Pancreas (tissue), 10 donors: ENCODE results near the gene TOP2B. TPM values are rescaled to one million over a fixed set of nuclear protein-coding genes. Genes with fewer than 3 reads are reported as not detected.

ENCODE experiments used
- ATAC-seq, 4 donors: fragments of 200-7000 bp; cut with Tn5 transposase; one replicate each; pipeline versions ENCODE4 v1.8.0 to v1.9.1; 2020; ENCODE audit warnings: mild to moderate bottlenecking in 4 of 4, moderate library complexity in 4 of 4
- DNase-seq, 6 donors: peaks; one replicate each; pipeline ENCODE4 v3.0.0-alpha.2; 2020
- FAIRE-seq: peaks from 2 replicates; lab custom pipeline; 2012; peaks lifted over from hg19 to GRCh38; lab: Jason Lieb, UNC
- H3K27ac ChIP-seq, 4 donors: fragments of 200-600 bp; sonication (generic); 1 replicate in 3 of 4; 2 replicates in 1 of 4; pipeline versions ENCODE4 v1.5.0 to v1.8.0; 2020
- H3K27me3 ChIP-seq, 4 donors: fragments of 200-600 bp; one replicate each; pipeline ENCODE4 v1.8.0; 2021
- H3K36me3 ChIP-seq, 3 donors: fragments of 200-600 bp; sonication (generic) in 1 of 3; one replicate each; pipeline versions ENCODE4 v1.5.0 to v1.8.0; 2020 to 2021
- H3K4me1 ChIP-seq, 3 donors: fragments of 200-600 bp; one replicate each; pipeline ENCODE4 v1.8.0; 2021
- H3K4me3 ChIP-seq, 4 donors: fragments of 200-600 bp; sonication (generic) in 2 of 4; one replicate each; pipeline versions ENCODE4 v1.5.0 to v1.8.0; 2020 to 2021
- H3K9me3 ChIP-seq, 4 donors: fragments of 200-600 bp; one replicate each; pipeline ENCODE4 v1.8.0; 2021
- CTCF ChIP-seq, 4 donors: fragments of 200-600 bp; sonication (generic) in 3 of 4; IDR thresholded peaks; one replicate each; pipeline versions ENCODE4 v1.5.0 to v1.8.0; 2021; ENCODE audit warnings: antibody characterized with exemption in 4 of 4
- WGBS, 2 donors: extraction: QIAGEN DNeasy Blood & Tissue Kit; methylation state at CpG; one replicate each; pipeline ENCODE4 v1.1.7; 2013; 5-methylcytosine and 5-hydroxymethylcytosine counted together
- intact Hi-C, 3 donors: fragments of 100-400 bp; cut with DNase I; formaldehyde crosslinking; loops; one replicate each; pipeline versions ENCODE4 v1.11.1 to v1.14.2; 2022
- polyA plus RNA-seq, 2 donors: library from polyadenylated mRNA; stranded (reverse); fragments of 200-250 nt; gene quantifications; one replicate each; pipeline ENCODE4 v1.2.3, GENCODE V29; 2013
- total RNA-seq, 6 donors: library from RNA; stranded (reverse); fragmentation: NEBNext Ultra II Directional in 4 of 6; extraction: Animal tissue kit (Norgen Biotek cat#: 25700) in 4 of 6; gene quantifications; one replicate each; pipeline versions ENCODE4 v1.2.1 to v1.2.4, GENCODE V29; 2021 to 2023
- donor health status: healthy with polysubstance abuse.
- donor health status: DM: no; HTN: no; CAD: no; lungs with moderate emphysema.
- donor health status: DM: no; HTN: no; CAD: no.
- donor health status: control.
- donor health status: control.
- donor health status: Bipolar disorder and iron deficiency.
- donor health status: DM: yes; HTN: yes; CAD: no.
- donor health status: DM: no; HTN: no; CAD: no.
- donor health status: DM: no; HTN: no; CAD: no.
- donor health status: DM: yes; HTN: yes; CAD: no.

The TOP2B gene
- total and polyA plus RNA-seq, 8 donors, result 17.7 to 67.7 (median 40.2) TPM

GRCh38 chr3:25584011-25584789, 80.5 kb downstream of the TOP2B start:
- Histone ChIP-seq H3K9me3 (no peaks in the 10 kb centered on the region), H3K4me1 (no peaks in the 10 kb centered on the region), H3K4me3 (no peak overlapping the region), H3K27me3 (no peaks in the 10 kb centered on the region), H3K27ac (no peak overlapping the region), H3K36me3 (no peaks in the 10 kb centered on the region)
- TF ChIP-seq CTCF (IDR thresholded peaks at IDR 0.05), result no peak
- no peak for ATAC-seq
- intact Hi-C loops, result loop anchor here in 1 of 3 donors (10.0 kb wide), 2 partner anchors 619 to 819 kb away; no protein-coding TSS in a partner anchor
- 77 to 79% methylated on average over 17 of the region's 17 CpGs for WGBS, 2 donors
- no peak for DNase-seq
- no peak for FAIRE-seq

GRCh38 chr3:25583343-25583742, 81.4 kb downstream of the TOP2B start:
- Histone ChIP-seq H3K36me3 (no peaks in the 10 kb centered on the region), H3K4me1 (no peaks in the 10 kb centered on the region), H3K27me3 (no peaks in the 10 kb centered on the region), H3K9me3 (no peaks in the 10 kb centered on the region), H3K4me3 (no peak overlapping the region), H3K27ac (no peak overlapping the region)
- ATAC-seq, result no peak
- 90 to 93% methylated on average over 10 of the region's 10 CpGs for WGBS, 2 donors
- no peak for DNase-seq
- no peak for TF ChIP-seq CTCF (IDR thresholded peaks at IDR 0.05)
- FAIRE-seq, result no peak
- intact Hi-C loops, result loop anchor here in 1 of 3 donors (10.0 kb wide), 2 partner anchors 619 to 819 kb away; no protein-coding TSS in a partner anchor

- DNase-seq (no peak), FAIRE-seq (no peak), ATAC-seq (no peak)
- Histone ChIP-seq H3K36me3 (no peaks in the 10 kb centered on the region), H3K27ac (no peak overlapping the region), H3K4me1 (no peaks in the 10 kb centered on the region), H3K4me3 (no peak overlapping the region), H3K27me3 (no peaks in the 10 kb centered on the region), H3K9me3 (no peaks in the 10 kb centered on the region)
- no peak for TF ChIP-seq CTCF (IDR thresholded peaks at IDR 0.05)
- WGBS, 2 donors, result 94 to 100% methylated on average over 2 of the region's 2 CpGs
- intact Hi-C loops, result loop anchor here in 1 of 3 donors (10.0 kb wide), 2 partner anchors 617 to 817 kb away; no protein-coding TSS in a partner anchor
These were observed 82.5 kb downstream of the TOP2B start for GRCh38 chr3:25582242-25582641.

- Histone ChIP-seq H3K4me1 (no peaks in the 10 kb centered on the region), H3K27ac (no peak overlapping the region), H3K9me3 (no peaks in the 10 kb centered on the region), H3K36me3 (no peaks in the 10 kb centered on the region), H3K4me3 (no peak overlapping the region), H3K27me3 (no peaks in the 10 kb centered on the region)
- WGBS, 2 donors, result 88 to 96% methylated on average over 3 of the region's 3 CpGs
- intact Hi-C loops, result loop anchor here in 1 of 3 donors (10.0 kb wide), 2 partner anchors 617 to 817 kb away; no protein-coding TSS in a partner anchor
- TF ChIP-seq CTCF (IDR thresholded peaks at IDR 0.05), result no peak
- DNase-seq (no peak), FAIRE-seq (no peak), ATAC-seq (no peak)
These were observed 82.9 kb downstream of the TOP2B start for GRCh38 chr3:25581823-25582222.

GRCh38 chr3:25581335-25581734, 83.4 kb downstream of the TOP2B start:
- Histone ChIP-seq H3K9me3 (no peaks in the 10 kb centered on the region), H3K36me3 (no peaks in the 10 kb centered on the region), H3K27ac (no peak overlapping the region), H3K4me1 (no peaks in the 10 kb centered on the region), H3K4me3 (no peak overlapping the region), H3K27me3 (no peaks in the 10 kb centered on the region)
- 88 to 95% methylated on average over 7 of the region's 7 CpGs for WGBS, 2 donors
- ATAC-seq (no peak), DNase-seq (no peak), FAIRE-seq (no peak)
- no peak for TF ChIP-seq CTCF (IDR thresholded peaks at IDR 0.05)
- intact Hi-C loops, result loop anchor here in 1 of 3 donors (10.0 kb wide), 2 partner anchors 617 to 817 kb away; no protein-coding TSS in a partner anchor
